T47D (cell line): ENCODE measurements around the gene UCN2.
A peak's percentile ranks its signal among the peaks of the same experiment; 100 is the strongest.

ENCODE experiments used
- DNase-seq, 2 experiments: peaks; one replicate each; pipeline versions ENCODE4 v3.0.0 to v3.0.0-alpha.2; 2011 to 2012; ENCODE audit warnings: low read depth in 1 of 2, low spot score in 1 of 2
- JUND ChIP-seq: IDR thresholded peaks from 2 replicates; pipeline ENCODE4 v1.6.1; 2012; ENCODE audit warnings: low read depth
- in situ Hi-C: cut with HindIII; loops from 2 replicates; pipeline ENCODE4 v1.10.0; 2016; ENCODE audit warnings: low sequenced_read_pairs, low pct_unique_long_range_greater_than_20kb

Gene UCN2

GRCh38 chr3:48596676-48597407 lies 33.3 kb upstream of the UCN2 start:
- DNase-seq: no peak
- in situ Hi-C loops: no loop called here
- TF ChIP-seq JUND: no peak

GRCh38 chr3:48596157-48596556 lies 32.6 kb upstream of the UCN2 start:
- no peak for DNase-seq
- in situ Hi-C loops: no loop called here
- TF ChIP-seq JUND: no peak

GRCh38 chr3:48595526-48596121 lies 32.0 kb upstream of the UCN2 start:
- no peak for TF ChIP-seq JUND
- in situ Hi-C loops: no loop called here
- DNase-seq: peak in 1 of 2 experiments; percentile 9

GRCh38 chr3:48595075-48595525 lies 31.5 kb upstream of the UCN2 start, which contains the start of gene COL7A1:
COL7A1 (minus strand) TSS chr3:48595329; CDS start chr3:48595159, 170 bp downstream.
- no peak for TF ChIP-seq JUND
- in situ Hi-C loops: no loop called here
- no peak for DNase-seq

GRCh38 chr3:48594417-48595049 lies 31.0 kb upstream of the UCN2 start:
- DNase-seq: no peak

GRCh38 chr3:48593337-48593736 lies 29.8 kb upstream of the UCN2 start:
- DNase-seq: no peak
- TF ChIP-seq JUND: no peak
- in situ Hi-C loops: no loop called here

More at GRCh38 chr3:48594417-48595049, 31.0 kb upstream of the UCN2 start:
- in situ Hi-C loops: no loop called here
- TF ChIP-seq JUND: no peak

GRCh38 chr3:48592519-48593087 lies 29.0 kb upstream of the UCN2 start:
- no peak for DNase-seq
- no peak for TF ChIP-seq JUND
- in situ Hi-C loops: no loop called here

GRCh38 chr3:48591886-48592518 lies 28.4 kb upstream of the UCN2 start:
- no peak for TF ChIP-seq JUND
- DNase-seq: no peak
- in situ Hi-C loops: no loop called here

- no peak for DNase-seq
- in situ Hi-C loops: no loop called here
- TF ChIP-seq JUND: no peak
Measured at GRCh38 chr3:48591436-48591835, 27.9 kb upstream of the UCN2 start.

- DNase-seq: no peak
- TF ChIP-seq JUND: no peak
- in situ Hi-C loops: no loop called here
Measured at GRCh38 chr3:48588230-48588629, 24.6 kb upstream of the UCN2 start.

GRCh38 chr3:48587686-48588085 lies 24.1 kb upstream of the UCN2 start:
- no peak for DNase-seq

GRCh38 chr3:48585411-48585810 lies 21.8 kb upstream of the UCN2 start:
- no peak for DNase-seq
- in situ Hi-C loops: no loop called here
- TF ChIP-seq JUND: no peak

More at GRCh38 chr3:48587686-48588085, 24.1 kb upstream of the UCN2 start:
- in situ Hi-C loops: no loop called here
- no peak for TF ChIP-seq JUND

- TF ChIP-seq JUND: no peak
- in situ Hi-C loops: no loop called here
Measured at GRCh38 chr3:48584836-48585235, 21.3 kb upstream of the UCN2 start.

More at GRCh38 chr3:48584836-48585235, 21.3 kb upstream of the UCN2 start:
- DNase-seq: no peak
